Esophagus squamous epithelium (tissue), 5 donors: ENCODE results near the gene LAD1. TPM values are rescaled to one million over a fixed set of nuclear protein-coding genes. Genes with fewer than 3 reads are reported as not detected.
A peak's percentile ranks its signal among the peaks of the same experiment; 100 is the strongest.

Experiments
- DNase-seq: peaks from one replicate; lab custom pipeline; 2025; lab: John Stamatoyannopoulos, UW
- H3K27ac ChIP-seq, 4 donors: fragments of 200-600 bp; sonication (generic); one replicate each; pipeline ENCODE4 v1.5.1; 2016 to 2019; ENCODE audit warnings: mild to moderate bottlenecking in 1 of 4
- H3K27me3 ChIP-seq, 4 donors: fragments of 200-600 bp; sonication (generic); 1 replicate in 3 of 4; 2 replicates in 1 of 4; pipeline versions ENCODE4 v1.5.1 to v1.6.0; 2017 to 2021; ENCODE audit warnings: antibody characterized with exemption in 1 of 4
- H3K36me3 ChIP-seq, 3 donors: fragments of 200-600 bp; sonication (generic); one replicate each; pipeline ENCODE4 v1.5.1; 2016 to 2019
- H3K4me1 ChIP-seq, 3 donors: fragments of 200-600 bp; sonication (generic); one replicate each; pipeline ENCODE4 v1.5.1; 2017 to 2019
- H3K4me3 ChIP-seq, 4 donors: fragments of 200-600 bp; sonication (generic); 1 replicate in 3 of 4; 2 replicates in 1 of 4; pipeline ENCODE4 v1.5.1; 2016 to 2019; ENCODE audit warnings: mild to moderate bottlenecking in 2 of 4, moderate library complexity in 1 of 4
- H3K9me3 ChIP-seq, 3 donors: fragments of 200-600 bp; sonication (generic); one replicate each; pipeline ENCODE4 v1.5.1; 2016 to 2019
- POLR2A ChIP-seq, 4 donors: fragments of 450-650 bp; IDR thresholded peaks; one replicate each; pipeline ENCODE4 v1.6.1; 2017; ENCODE audit warnings: antibody characterized with exemption in 4 of 4, mild to moderate bottlenecking in 4 of 4, moderate library complexity in 3 of 4
- WGBS, 2 donors: methylation state at CpG; one replicate each; pipeline ENCODE4 v1.1.5; 2018; 5-methylcytosine and 5-hydroxymethylcytosine counted together
- intact Hi-C: fragments of 100-400 bp; cut with DNase I; formaldehyde crosslinking; loops from one replicate; pipeline ENCODE4 v1.15.0; 2022
- total RNA-seq, 4 donors: library from RNA; depleted of rRNA; stranded (reverse); fragments of >200 nt; gene quantifications; one replicate each; pipeline ENCODE4 v1.1.0, GENCODE V29; 2016
- TF ChIP-seq, protein P1 (sequence below), 6 experiments: fragments of 450-650 bp in 4 of 6; fragments of 200-600 bp in 2 of 6; sonication (generic) in 2 of 6; IDR thresholded peaks; one replicate each; pipeline ENCODE4 v1.5.1; 2016 to 2019; ENCODE audit warnings: antibody characterized with exemption in 6 of 6, mild to moderate bottlenecking in 4 of 6, moderate library complexity in 4 of 6
- donor health status: DM: yes; HTN: yes; CAD: no.

The LAD1 gene
- total RNA-seq, 4 donors from 2014 or later = 242 to 377 (median 320) TPM

- peaks cover 0 to 14% (median 0%) of the 10 kb centered on the region in 4 donors for H3K27me3 ChIP-seq
- TF ChIP-seq, protein P1, sequence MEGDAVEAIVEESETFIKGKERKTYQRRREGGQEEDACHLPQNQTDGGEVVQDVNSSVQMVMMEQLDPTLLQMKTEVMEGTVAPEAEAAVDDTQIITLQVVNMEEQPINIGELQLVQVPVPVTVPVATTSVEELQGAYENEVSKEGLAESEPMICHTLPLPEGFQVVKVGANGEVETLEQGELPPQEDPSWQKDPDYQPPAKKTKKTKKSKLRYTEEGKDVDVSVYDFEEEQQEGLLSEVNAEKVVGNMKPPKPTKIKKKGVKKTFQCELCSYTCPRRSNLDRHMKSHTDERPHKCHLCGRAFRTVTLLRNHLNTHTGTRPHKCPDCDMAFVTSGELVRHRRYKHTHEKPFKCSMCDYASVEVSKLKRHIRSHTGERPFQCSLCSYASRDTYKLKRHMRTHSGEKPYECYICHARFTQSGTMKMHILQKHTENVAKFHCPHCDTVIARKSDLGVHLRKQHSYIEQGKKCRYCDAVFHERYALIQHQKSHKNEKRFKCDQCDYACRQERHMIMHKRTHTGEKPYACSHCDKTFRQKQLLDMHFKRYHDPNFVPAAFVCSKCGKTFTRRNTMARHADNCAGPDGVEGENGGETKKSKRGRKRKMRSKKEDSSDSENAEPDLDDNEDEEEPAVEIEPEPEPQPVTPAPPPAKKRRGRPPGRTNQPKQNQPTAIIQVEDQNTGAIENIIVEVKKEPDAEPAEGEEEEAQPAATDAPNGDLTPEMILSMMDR (IDR thresholded peaks at IDR 0.05) = no peak
- no peak for TF ChIP-seq POLR2A (IDR thresholded peaks at IDR 0.05)
- intact Hi-C loops = loop anchor here (5.0 kb wide), 1 partner anchor 87 kb away; no protein-coding TSS in a partner anchor
- H3K27ac ChIP-seq = peak overlapping the region; percentile 62 to 87 (median 77)
- H3K36me3 ChIP-seq = no peaks in the 10 kb centered on the region
- H3K4me3 ChIP-seq = no peak overlapping the region
- DNase-seq = no peak
- 48 to 56% methylated on average over 7 of the region's 7 CpGs for WGBS, 2 donors
- peaks cover 18 to 55% (median 30%) of the 10 kb centered on the region in 3 donors for H3K4me1 ChIP-seq
- H3K9me3 ChIP-seq = peaks cover 0 to 3% (median 0%) of the 10 kb centered on the region in 3 donors
These were observed 54.7 kb downstream of the LAD1 start for GRCh38 chr1:201344206-201345080.

GRCh38 chr1:201341377-201341776, 57.7 kb downstream of the LAD1 start:
- TF ChIP-seq, protein P1 (IDR thresholded peaks at IDR 0.05) = no peak
- TF ChIP-seq POLR2A (IDR thresholded peaks at IDR 0.05) = no peak
- no peak for DNase-seq
- intact Hi-C loops = no loop called here
- no peak overlapping the region for H3K27ac ChIP-seq
- H3K4me1 ChIP-seq = peaks cover 8 to 26% (median 23%) of the 10 kb centered on the region in 3 donors
- peaks cover 0 to 3% (median 0%) of the 10 kb centered on the region in 3 donors for H3K9me3 ChIP-seq
- 80 to 100% methylated on average over 1 of the region's 1 CpG for WGBS, 2 donors
- no peaks in the 10 kb centered on the region for H3K36me3 ChIP-seq
- no peak overlapping the region for H3K4me3 ChIP-seq
- no peaks in the 10 kb centered on the region for H3K27me3 ChIP-seq

DNA sequence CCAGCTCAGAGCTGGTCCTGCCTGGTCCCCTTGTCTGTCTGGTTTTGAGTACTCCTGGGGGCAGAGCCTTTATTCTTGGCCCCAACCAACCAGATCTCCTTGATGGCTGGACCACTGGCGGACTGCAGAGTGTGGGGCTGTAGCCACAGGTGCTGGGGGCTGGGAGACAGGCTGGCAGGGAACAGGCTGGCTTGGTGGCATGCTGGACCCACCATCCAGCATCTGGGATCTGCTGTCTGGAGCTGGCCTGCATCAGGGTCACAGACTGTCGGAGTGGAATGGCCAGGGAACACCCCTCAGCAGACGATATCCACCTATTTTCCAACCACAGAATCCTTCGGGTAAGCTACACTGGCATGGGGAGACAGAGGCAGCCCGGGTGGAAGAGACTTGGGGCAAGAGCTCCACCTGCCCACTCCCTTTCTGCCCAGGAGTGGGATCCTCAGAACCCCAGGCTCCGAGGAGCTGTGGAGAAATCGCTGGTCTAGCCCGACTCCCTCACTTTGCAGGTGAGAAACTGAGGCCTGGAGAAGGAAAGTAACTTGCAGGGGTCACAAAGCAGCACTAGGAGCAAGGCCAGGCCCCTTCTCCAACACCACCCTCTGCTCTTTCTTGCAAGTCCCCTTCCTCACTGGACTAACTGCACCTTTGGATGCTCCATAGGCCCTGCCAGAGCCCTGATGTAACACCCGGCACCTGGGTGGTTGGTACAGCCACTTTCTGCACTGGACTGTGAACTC, 62.2 kb downstream of the LAD1 start:
- TF ChIP-seq, protein P1 (IDR thresholded peaks at IDR 0.05) = no peak
- TF ChIP-seq POLR2A (IDR thresholded peaks at IDR 0.05) = no peak
- Histone ChIP-seq H3K4me1 (peaks cover 4 to 45% (median 5%) of the 10 kb centered on the region in 3 donors), H3K27ac (peak overlapping the region in 1 of 4 donors; percentile 17), H3K36me3 (peaks cover 0 to 8% (median 2%) of the 10 kb centered on the region in 3 donors), H3K9me3 (peaks cover 0 to 3% (median 0%) of the 10 kb centered on the region in 3 donors), H3K27me3 (no peaks in the 10 kb centered on the region), H3K4me3 (no peak overlapping the region)
- WGBS, 2 donors = 82 to 87% methylated on average over 4 to 5 of the region's 9 CpGs
- no peak for DNase-seq
- intact Hi-C loops = no loop called here

- Histone ChIP-seq H3K27me3 (no peaks in the 10 kb centered on the region), H3K36me3 (peaks cover 0 to 18% (median 5%) of the 10 kb centered on the region in 3 donors), H3K27ac (peak overlapping the region in 3 of 4 donors; percentile 23 to 79 (median 76)), H3K9me3 (no peaks in the 10 kb centered on the region), H3K4me3 (no peak overlapping the region), H3K4me1 (peaks cover 4 to 55% (median 5%) of the 10 kb centered on the region in 3 donors)
- intact Hi-C loops = no loop called here
- WGBS, 2 donors = 75 to 77% methylated on average over 2 to 3 of the region's 3 CpGs
- no peak for DNase-seq
- TF ChIP-seq, protein P1 (IDR thresholded peaks at IDR 0.05) = no peak
These were observed 63.2 kb downstream of the LAD1 start for GRCh38 chr1:201335901-201336300.
